SK-N-SH treated with all-trans-retinoic acid at 6 μM for 48 hours (cell line): Measurements from ENCODE around the gene PCID2.

ENCODE experiments used
- ATAC-seq: fragments of 200-7000 bp; cut with Tn5 transposase; 3 replicates; pipeline ENCODE4 v1.9.1; 2020; ENCODE audit warnings: mild to moderate bottlenecking, moderate library complexity
- ARNTL ChIP-seq: fragments of 450-650 bp; formaldehyde crosslinking; IDR thresholded peaks from 2 replicates; pipeline ENCODE4 v1.5.0; 2020; ENCODE audit warnings: low read depth, mild to moderate bottlenecking, moderate library complexity, borderline replicate concordance
- BACH2 ChIP-seq: fragments of 250-450 bp; sonication (Bioruptor Pico); IDR thresholded peaks from 2 replicates; pipeline ENCODE4 v1.9.0; 2021; ENCODE audit warnings: mild to moderate bottlenecking, borderline replicate concordance
- CREB5 ChIP-seq: fragments of 250-450 bp; sonication (Bioruptor Pico); IDR thresholded peaks from 2 replicates; pipeline ENCODE4 v1.5.1; 2020; ENCODE audit warnings: low read depth, mild to moderate bottlenecking, moderate library complexity
- CSDC2 ChIP-seq: fragments of 250-450 bp; sonication (Bioruptor Pico); IDR thresholded peaks from 2 replicates; pipeline ENCODE4 v1.5.0; 2020; ENCODE audit warnings: mild to moderate bottlenecking, moderate library complexity
- CSRNP3 ChIP-seq: fragments of 250-450 bp; sonication (Bioruptor Pico); IDR thresholded peaks from 2 replicates; pipeline ENCODE4 v1.5.1; 2021; ENCODE audit warnings: mild to moderate bottlenecking, moderate library complexity
- ESRRG ChIP-seq: fragments of 250-450 bp; sonication (Bioruptor Pico); IDR thresholded peaks from 2 replicates; pipeline ENCODE4 v1.6.1; 2021; ENCODE audit warnings: mild to moderate bottlenecking
- GLIS3 ChIP-seq: fragments of 250-450 bp; sonication (Bioruptor Pico); IDR thresholded peaks from 2 replicates; pipeline ENCODE4 v1.5.0; 2020; ENCODE audit warnings: mild to moderate bottlenecking, moderate library complexity
- ISL1 ChIP-seq: fragments of 250-450 bp; sonication (Bioruptor Pico); IDR thresholded peaks from 2 replicates; pipeline ENCODE4 v2.1.2; 2022; ENCODE audit warnings: mild to moderate bottlenecking, moderate library complexity
- PATZ1 ChIP-seq: fragments of 250-450 bp; sonication (Bioruptor Pico); IDR thresholded peaks from 2 replicates; pipeline ENCODE4 v1.8.0; 2020; ENCODE audit warnings: mild to moderate bottlenecking, moderate library complexity, borderline replicate concordance
- PPARA ChIP-seq: fragments of 250-450 bp; sonication (Bioruptor Pico); IDR thresholded peaks from 2 replicates; pipeline ENCODE4 v1.5.0; 2020; ENCODE audit warnings: mild to moderate bottlenecking, borderline replicate concordance
- RARB ChIP-seq: fragments of 250-450 bp; sonication (Bioruptor Pico); IDR thresholded peaks from 2 replicates; pipeline ENCODE4 v1.8.0; 2021; ENCODE audit warnings: mild to moderate bottlenecking, moderate library complexity
- TCF4 ChIP-seq: fragments of 250-450 bp; sonication (Bioruptor Pico); IDR thresholded peaks from 2 replicates; pipeline ENCODE4 v1.8.0; 2021; ENCODE audit warnings: mild to moderate bottlenecking, moderate library complexity, borderline replicate concordance
- TOX ChIP-seq: fragments of 250-450 bp; sonication (Bioruptor Pico); IDR thresholded peaks from 2 replicates; pipeline ENCODE4 v1.8.0; 2021; ENCODE audit warnings: mild to moderate bottlenecking, moderate library complexity, borderline replicate concordance
- TSHZ2 ChIP-seq: fragments of 250-450 bp; sonication (Bioruptor Pico); IDR thresholded peaks from 2 replicates; pipeline ENCODE4 v1.5.0; 2020; ENCODE audit warnings: mild to moderate bottlenecking, moderate library complexity
- ZC3H10 ChIP-seq: fragments of 250-450 bp; sonication (Bioruptor Pico); IDR thresholded peaks from 2 replicates; pipeline ENCODE4 v1.5.1; 2021; ENCODE audit warnings: mild to moderate bottlenecking, moderate library complexity
- ZFP3 ChIP-seq: fragments of 250-450 bp; sonication (Bioruptor Pico); IDR thresholded peaks from 2 replicates; pipeline ENCODE4 v1.5.0; 2020; ENCODE audit warnings: mild to moderate bottlenecking, moderate library complexity
- ZNF565 ChIP-seq: fragments of 450-650 bp; formaldehyde crosslinking; conservative IDR thresholded peaks from 2 replicates; pipeline ENCODE4 v1.5.0; 2020; ENCODE audit warnings: low read depth, mild to moderate bottlenecking, moderate library complexity
- ZNF8 ChIP-seq: fragments of 450-650 bp; formaldehyde crosslinking; IDR thresholded peaks from 2 replicates; pipeline ENCODE4 v1.5.0; 2020; ENCODE audit warnings: mild to moderate bottlenecking, moderate library complexity

Gene PCID2

GRCh38 chr13:113168211-113168610 is 40.3 kb downstream of the PCID2 start:
- TF ChIP-seq TOX (CRISPR knock-in tag): no peak
- no peak for TF ChIP-seq ARNTL
- TF ChIP-seq PPARA (CRISPR knock-in tag): no peak
- no peak for TF ChIP-seq TCF4
- no peak for TF ChIP-seq PATZ1 (CRISPR knock-in tag)
- no peak for TF ChIP-seq RARB (CRISPR knock-in tag)
- no peak for TF ChIP-seq ESRRG
- TF ChIP-seq ZNF565: no peak
- TF ChIP-seq CSDC2 (CRISPR knock-in tag): no peak
- TF ChIP-seq GLIS3: no peak
- no peak for TF ChIP-seq ZC3H10
- no peak for ATAC-seq

- TF ChIP-seq CREB5 (no peak), ZC3H10 (no peak), ISL1 (CRISPR knock-in tag) (no peak), BACH2 (CRISPR knock-in tag) (no peak), ARNTL (no peak), TOX (CRISPR knock-in tag) (no peak), PATZ1 (CRISPR knock-in tag) (no peak), PPARA (CRISPR knock-in tag) (no peak), CSDC2 (CRISPR knock-in tag) (no peak), TSHZ2 (CRISPR knock-in tag) (no peak), RARB (CRISPR knock-in tag) (no peak), GLIS3 (no peak), ZFP3 (CRISPR knock-in tag) (no peak), TCF4 (no peak)
- ATAC-seq: no peak
These were observed 40.9 kb downstream of the PCID2 start for GRCh38 chr13:113167575-113167974.

GRCh38 chr13:113167155-113167554 is 41.3 kb downstream of the PCID2 start:
- no peak for ATAC-seq
- TF ChIP-seq ZNF565 (no peak), ESRRG (no peak), CSRNP3 (no peak), ZNF8 (CRISPR knock-in tag) (no peak), PATZ1 (CRISPR knock-in tag) (no peak), ARNTL (no peak)
